ENCODE data around the gene DNAH2.

Gene DNAH2

DNA sequence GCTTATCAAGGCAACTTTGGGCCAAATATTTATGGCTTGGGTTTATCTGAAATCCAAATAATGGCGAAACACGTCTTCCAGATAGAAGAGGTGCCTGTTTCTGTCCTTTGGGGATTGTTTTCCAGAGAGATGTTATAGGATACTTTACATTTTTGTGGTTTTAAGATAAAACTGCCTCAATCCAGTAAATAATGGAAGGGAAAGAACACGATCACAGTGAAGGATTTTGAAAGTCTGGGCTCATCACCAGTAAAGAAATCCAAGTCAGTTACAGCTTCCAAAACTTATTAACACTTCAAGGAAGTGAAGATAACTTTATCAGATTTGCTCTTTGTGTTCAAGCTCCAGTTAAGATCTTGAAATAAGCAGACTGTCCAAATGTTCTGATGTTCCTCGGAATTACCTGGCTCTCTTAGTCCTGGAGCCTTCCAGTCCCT is 30.1 kb downstream of the DNAH2 start:
- TF ChIP-seq, protein P1, sequence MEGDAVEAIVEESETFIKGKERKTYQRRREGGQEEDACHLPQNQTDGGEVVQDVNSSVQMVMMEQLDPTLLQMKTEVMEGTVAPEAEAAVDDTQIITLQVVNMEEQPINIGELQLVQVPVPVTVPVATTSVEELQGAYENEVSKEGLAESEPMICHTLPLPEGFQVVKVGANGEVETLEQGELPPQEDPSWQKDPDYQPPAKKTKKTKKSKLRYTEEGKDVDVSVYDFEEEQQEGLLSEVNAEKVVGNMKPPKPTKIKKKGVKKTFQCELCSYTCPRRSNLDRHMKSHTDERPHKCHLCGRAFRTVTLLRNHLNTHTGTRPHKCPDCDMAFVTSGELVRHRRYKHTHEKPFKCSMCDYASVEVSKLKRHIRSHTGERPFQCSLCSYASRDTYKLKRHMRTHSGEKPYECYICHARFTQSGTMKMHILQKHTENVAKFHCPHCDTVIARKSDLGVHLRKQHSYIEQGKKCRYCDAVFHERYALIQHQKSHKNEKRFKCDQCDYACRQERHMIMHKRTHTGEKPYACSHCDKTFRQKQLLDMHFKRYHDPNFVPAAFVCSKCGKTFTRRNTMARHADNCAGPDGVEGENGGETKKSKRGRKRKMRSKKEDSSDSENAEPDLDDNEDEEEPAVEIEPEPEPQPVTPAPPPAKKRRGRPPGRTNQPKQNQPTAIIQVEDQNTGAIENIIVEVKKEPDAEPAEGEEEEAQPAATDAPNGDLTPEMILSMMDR (conservative IDR thresholded peaks at IDR 0.05; ENCODE audit: low read depth, low read length): no peak
- no peak overlapping the region for H3K27ac ChIP-seq
- H3K4me3 ChIP-seq (IDR thresholded peaks at IDR 0.05; ENCODE audit: insufficient read depth, low read depth, low read length): no peak overlapping the region
- H3K4me2 ChIP-seq: no peak overlapping the region
- no peaks in the 10 kb centered on the region for H3K27me3 ChIP-seq (ENCODE audit: insufficient read depth, low read depth)
- H3K36me3 ChIP-seq (ENCODE audit: insufficient read depth): no peaks in the 10 kb centered on the region
- H3K79me2 ChIP-seq (ENCODE audit: insufficient read depth, low read depth): no peaks in the 10 kb centered on the region
- H2AFZ ChIP-seq (ENCODE audit: low read depth): no peak overlapping the region
- no peaks in the 10 kb centered on the region for H3K4me1 ChIP-seq (ENCODE audit: low read depth, poor library complexity, severe bottlenecking)
- H4K20me1 ChIP-seq (ENCODE audit: insufficient read depth): no peaks in the 10 kb centered on the region
- no peak overlapping the region for H3K9ac ChIP-seq

DNA sequence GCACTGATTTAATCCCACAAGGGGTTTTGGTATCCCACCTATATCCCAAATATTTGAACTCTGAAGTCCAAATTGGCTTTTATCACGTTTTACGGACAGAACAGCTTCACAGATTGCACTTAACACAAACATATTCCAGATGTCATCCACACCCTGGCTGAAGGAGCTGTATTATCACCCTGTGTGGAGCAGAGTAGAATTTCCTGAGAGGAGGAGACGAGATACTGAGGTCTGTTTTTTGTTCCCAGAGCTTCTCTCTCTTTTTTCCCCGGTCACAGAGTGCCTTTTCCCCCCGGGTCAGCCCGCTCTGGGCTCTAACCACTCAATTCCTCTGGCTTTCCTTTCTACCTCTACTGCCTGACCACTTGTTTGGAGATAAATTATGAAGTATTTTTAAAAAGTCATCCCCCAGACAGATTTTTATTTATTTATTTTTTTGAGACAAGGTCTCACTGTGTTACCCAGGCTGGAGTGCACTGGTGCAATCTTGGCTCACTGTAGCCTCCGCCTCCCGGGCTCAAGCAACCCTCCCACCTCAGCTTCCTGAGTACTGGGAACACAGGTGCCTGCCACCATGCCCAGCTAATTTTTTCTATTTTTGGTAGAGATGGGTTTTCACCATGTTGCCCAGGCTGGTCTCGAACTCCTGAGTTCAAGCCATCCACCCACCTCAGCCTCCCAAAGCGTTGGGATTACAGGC is 30.7 kb downstream of the DNAH2 start:
- no peaks in the 10 kb centered on the region for H3K4me1 ChIP-seq (ENCODE audit: low read depth, poor library complexity, severe bottlenecking)
- H4K20me1 ChIP-seq (ENCODE audit: insufficient read depth): no peaks in the 10 kb centered on the region
- no peak overlapping the region for H3K4me2 ChIP-seq
- TF ChIP-seq, protein P1 (conservative IDR thresholded peaks at IDR 0.05; ENCODE audit: low read depth, low read length): no peak
- H3K27ac ChIP-seq: no peak overlapping the region
- no peaks in the 10 kb centered on the region for H3K36me3 ChIP-seq (ENCODE audit: insufficient read depth)
- H2AFZ ChIP-seq (ENCODE audit: low read depth): no peak overlapping the region
- H3K27me3 ChIP-seq (ENCODE audit: insufficient read depth, low read depth): no peaks in the 10 kb centered on the region
- no peak overlapping the region for H3K9ac ChIP-seq
- H3K4me3 ChIP-seq (IDR thresholded peaks at IDR 0.05; ENCODE audit: insufficient read depth, low read depth, low read length): no peak overlapping the region
- H3K79me2 ChIP-seq (ENCODE audit: insufficient read depth, low read depth): no peaks in the 10 kb centered on the region

DNA sequence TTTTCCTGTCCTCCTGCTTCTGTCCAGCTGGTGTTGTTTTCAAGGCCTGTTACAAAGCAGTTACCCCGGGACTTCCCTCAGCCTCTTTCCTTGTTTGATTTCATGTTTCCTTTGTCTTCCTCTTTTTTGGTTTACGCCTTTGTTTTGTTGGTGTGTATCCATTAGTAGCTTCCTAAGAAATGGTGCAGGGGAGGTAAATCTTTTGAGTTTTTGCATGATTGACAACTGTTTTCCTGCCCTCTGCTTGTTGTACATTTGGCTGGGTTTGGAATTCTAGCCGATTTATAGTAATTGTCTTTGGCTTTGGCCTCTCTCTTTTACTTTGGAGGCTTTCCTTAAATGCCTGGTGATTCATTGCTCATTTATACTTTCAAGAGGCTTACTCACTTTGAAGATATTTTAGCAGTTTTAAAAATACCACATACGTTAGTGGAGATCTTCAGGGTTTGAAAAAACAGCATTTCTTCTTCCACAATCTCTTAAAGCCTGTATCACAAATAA is 32.8 kb downstream of the DNAH2 start:
- Histone ChIP-seq H4K20me1 (ENCODE audit: insufficient read depth) (no peaks in the 10 kb centered on the region), H3K27ac (no peak overlapping the region), H3K79me2 (ENCODE audit: insufficient read depth, low read depth) (no peaks in the 10 kb centered on the region), H3K36me3 (ENCODE audit: insufficient read depth) (no peaks in the 10 kb centered on the region), H2AFZ (ENCODE audit: low read depth) (no peak overlapping the region), H3K27me3 (ENCODE audit: insufficient read depth, low read depth) (no peaks in the 10 kb centered on the region), H3K9ac (no peak overlapping the region), H3K4me2 (no peak overlapping the region), H3K4me3 (IDR thresholded peaks at IDR 0.05; ENCODE audit: insufficient read depth, low read depth, low read length) (no peak overlapping the region), H3K4me1 (ENCODE audit: low read depth, poor library complexity, severe bottlenecking) (no peaks in the 10 kb centered on the region)
- TF ChIP-seq, protein P1 (conservative IDR thresholded peaks at IDR 0.05; ENCODE audit: low read depth, low read length): no peak

DNA sequence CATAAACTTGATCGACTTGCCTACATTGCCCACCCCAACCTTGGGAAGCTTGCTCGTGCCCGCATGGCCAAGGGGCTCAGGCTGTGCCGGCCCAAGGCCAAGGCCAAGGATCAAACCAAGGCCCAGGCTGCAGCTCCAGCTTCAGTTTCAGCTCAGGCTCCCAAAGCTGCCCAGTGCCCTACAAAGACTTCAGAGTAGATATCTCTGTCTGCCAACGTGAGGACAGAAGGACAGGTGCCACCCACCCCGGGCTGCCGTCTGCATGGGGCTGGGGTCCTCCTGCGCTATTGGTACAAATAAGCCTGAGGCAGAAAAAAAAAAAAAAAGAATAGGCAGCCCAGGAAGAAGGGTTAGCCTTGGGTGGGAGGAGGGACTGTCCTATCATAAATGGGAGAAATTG is 37.1 kb downstream of the DNAH2 start:
- TF ChIP-seq, protein P1 (conservative IDR thresholded peaks at IDR 0.05; ENCODE audit: low read depth, low read length): no peak

More for the DNA sequence above, 37.1 kb downstream of the DNAH2 start:
- Histone ChIP-seq H3K79me2 (ENCODE audit: insufficient read depth, low read depth) (no peaks in the 10 kb centered on the region), H3K4me3 (IDR thresholded peaks at IDR 0.05; ENCODE audit: insufficient read depth, low read depth, low read length) (no peak overlapping the region), H3K4me2 (no peak overlapping the region), H4K20me1 (ENCODE audit: insufficient read depth) (no peaks in the 10 kb centered on the region), H3K9ac (no peak overlapping the region), H3K4me1 (ENCODE audit: low read depth, poor library complexity, severe bottlenecking) (no peaks in the 10 kb centered on the region), H2AFZ (ENCODE audit: low read depth) (no peak overlapping the region), H3K27me3 (ENCODE audit: insufficient read depth, low read depth) (no peaks in the 10 kb centered on the region), H3K27ac (no peak overlapping the region), H3K36me3 (ENCODE audit: insufficient read depth) (no peaks in the 10 kb centered on the region)
